ENCODE data around the gene RPS8.
A peak's percentile ranks its signal among the peaks of the same experiment; 100 is the strongest.

RPS8 gene

DNA sequence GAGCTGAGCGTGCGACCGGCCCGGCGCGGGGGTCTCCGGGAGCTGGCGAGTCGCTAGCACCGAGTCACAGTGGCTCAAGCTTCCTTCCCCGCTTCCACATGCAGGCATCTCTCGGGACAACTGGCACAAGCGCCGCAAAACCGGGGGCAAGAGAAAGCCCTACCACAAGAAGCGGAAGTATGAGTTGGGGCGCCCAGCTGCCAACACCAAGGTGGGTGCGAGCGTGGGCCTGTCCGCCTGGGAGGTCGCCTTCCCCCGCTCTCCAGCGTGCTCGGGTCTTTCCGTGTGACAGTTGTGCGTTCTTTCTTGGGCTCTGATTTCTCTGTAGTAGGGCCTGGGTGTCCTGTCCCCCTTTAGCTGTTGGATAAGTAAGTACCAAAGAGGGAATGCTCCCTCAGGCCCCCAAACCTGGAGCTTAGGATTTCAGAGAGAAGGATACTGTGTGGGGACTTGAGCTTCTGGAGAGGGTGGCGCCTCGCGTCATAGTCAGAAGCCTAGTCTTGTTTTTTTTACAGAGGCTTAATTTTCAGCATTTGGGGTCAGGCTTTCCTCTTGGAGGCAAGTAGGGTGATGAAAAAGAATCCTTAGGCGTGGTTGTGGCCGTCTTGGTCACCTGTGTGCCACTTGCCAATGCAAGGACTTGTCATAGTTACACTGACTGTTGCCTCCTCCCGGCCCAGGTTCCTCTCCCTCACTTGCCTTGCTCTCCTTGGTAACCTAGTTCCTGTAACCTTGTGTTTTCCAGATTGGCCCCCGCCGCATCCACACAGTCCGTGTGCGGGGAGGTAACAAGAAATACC is 790 bp downstream of the RPS8 start:
- H3K4me3 ChIP-seq (ENCODE audit: low read length) = peak overlapping the region; percentile 91
- DNase-seq (ENCODE audit: low read depth) = peak; percentile 17
- TF ChIP-seq, protein P1, sequence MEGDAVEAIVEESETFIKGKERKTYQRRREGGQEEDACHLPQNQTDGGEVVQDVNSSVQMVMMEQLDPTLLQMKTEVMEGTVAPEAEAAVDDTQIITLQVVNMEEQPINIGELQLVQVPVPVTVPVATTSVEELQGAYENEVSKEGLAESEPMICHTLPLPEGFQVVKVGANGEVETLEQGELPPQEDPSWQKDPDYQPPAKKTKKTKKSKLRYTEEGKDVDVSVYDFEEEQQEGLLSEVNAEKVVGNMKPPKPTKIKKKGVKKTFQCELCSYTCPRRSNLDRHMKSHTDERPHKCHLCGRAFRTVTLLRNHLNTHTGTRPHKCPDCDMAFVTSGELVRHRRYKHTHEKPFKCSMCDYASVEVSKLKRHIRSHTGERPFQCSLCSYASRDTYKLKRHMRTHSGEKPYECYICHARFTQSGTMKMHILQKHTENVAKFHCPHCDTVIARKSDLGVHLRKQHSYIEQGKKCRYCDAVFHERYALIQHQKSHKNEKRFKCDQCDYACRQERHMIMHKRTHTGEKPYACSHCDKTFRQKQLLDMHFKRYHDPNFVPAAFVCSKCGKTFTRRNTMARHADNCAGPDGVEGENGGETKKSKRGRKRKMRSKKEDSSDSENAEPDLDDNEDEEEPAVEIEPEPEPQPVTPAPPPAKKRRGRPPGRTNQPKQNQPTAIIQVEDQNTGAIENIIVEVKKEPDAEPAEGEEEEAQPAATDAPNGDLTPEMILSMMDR (conservative IDR thresholded peaks at IDR 0.05; ENCODE audit: low read length) = no peak

DNA sequence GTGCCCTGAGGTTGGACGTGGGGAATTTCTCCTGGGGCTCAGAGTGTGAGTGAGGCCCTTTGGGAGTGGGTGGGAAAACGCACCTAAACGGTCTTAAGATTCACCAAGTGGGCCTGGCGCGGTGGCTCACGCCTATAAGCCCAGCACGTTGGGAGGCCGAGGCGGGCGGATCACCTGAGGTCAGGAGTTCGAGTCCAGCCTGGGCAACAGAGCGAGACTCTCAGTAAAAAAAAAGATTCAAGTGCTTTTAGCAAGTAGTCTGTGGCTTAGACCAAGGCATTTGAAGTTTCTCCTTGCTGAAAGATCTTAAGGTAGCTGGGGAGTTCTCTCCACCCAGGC is 1.4 kb downstream of the RPS8 start:
- peak overlapping the region; percentile 91 for H3K4me3 ChIP-seq (ENCODE audit: low read length)
- no peak for DNase-seq (ENCODE audit: low read depth)
- TF ChIP-seq, protein P1 (conservative IDR thresholded peaks at IDR 0.05; ENCODE audit: low read length) = no peak

DNA sequence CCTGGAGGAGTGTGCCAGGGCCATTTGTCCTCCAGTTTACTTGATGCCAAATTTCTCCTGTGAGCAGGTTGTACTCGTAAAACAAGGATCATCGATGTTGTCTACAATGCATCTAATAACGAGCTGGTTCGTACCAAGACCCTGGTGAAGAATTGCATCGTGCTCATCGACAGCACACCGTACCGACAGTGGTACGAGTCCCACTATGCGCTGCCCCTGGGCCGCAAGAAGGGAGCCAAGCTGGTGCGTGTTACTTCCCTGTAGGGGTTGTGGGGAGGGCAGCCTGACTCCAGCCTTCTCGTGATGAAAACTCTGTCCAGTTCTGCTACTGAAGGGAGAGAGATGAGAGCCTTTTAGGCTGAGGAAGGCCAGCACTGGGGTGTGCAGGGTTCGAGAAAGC is 2.2 kb downstream of the RPS8 start:
- TF ChIP-seq, protein P1 (conservative IDR thresholded peaks at IDR 0.05; ENCODE audit: low read length) = no peak
- DNase-seq (ENCODE audit: low read depth) = no peak
- H3K4me3 ChIP-seq (ENCODE audit: low read length) = peak overlapping the region; percentile 91; the same call in 1 of the 2 replicates

DNA sequence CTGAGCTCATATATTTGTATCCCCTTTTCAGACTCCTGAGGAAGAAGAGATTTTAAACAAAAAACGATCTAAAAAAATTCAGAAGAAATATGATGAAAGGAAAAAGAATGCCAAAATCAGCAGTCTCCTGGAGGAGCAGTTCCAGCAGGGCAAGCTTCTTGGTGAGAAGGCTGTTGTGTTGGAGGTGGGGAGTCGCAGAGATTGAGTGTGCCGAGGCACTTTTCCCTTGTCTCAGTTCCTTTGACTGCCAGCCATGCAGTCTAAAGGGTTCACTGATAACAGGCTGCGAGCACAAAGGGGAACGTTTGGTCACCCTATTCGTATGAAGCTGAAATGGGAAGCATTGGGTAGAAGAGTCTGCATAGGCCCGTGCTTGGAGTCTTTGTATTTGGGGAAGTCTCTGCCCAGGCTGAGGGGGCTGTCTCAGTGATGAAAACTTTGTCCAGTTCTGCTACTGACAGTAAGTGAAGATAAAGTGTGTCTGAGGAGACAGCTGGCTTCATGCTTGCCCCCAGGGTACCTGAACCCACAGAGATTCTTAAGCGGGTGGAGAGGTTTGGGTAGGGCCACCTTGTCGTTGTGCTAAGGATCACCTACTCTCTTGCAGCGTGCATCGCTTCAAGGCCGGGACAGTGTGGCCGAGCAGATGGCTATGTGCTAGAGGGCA is 2.8 kb downstream of the RPS8 start:
- H3K4me3 ChIP-seq (ENCODE audit: low read length) = peak overlapping the region; percentile 20; the same call in 1 of the 2 replicates
- no peak for DNase-seq (ENCODE audit: low read depth)
- TF ChIP-seq, protein P1 (conservative IDR thresholded peaks at IDR 0.05; ENCODE audit: low read length) = no peak

DNA sequence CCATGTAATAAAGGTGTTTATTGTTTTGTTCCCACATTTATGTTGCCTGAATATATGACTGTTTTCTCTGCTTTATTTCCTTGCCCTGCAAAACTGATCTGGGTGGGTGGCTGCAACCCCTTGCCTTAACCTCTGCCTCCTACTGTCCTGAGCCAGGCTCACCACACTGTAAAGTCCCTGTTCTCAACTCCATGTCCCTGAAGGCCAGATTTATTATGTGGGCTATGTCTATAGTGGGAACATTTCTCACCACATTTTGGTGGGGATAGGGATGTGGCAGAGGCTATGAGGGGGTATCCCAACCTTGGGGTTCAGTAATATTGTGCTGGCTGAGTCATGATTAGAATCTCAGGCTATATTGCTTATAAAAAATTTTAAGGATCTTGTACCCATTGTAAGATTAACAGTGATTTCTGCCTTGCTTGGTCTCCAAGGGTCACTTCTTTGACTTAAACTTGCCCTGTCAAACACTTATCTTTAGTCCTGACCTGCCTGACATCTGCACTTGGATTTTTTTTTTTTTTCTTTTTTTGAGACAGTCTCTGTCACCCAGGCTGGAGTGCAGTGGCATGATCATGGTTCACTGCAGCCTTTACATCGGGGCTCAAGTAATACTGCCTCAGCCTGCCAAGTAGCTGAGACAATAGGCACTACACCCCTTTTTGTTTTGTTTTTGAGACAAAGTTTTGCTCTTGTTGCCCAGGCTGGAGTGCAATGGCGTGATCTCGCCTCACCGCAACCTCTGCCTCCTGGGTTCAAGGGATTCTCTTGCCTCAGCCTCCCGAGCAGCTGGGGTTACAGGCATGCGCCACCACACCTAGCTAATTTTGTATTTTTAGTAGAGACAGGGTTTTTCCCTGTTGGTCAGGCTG is 3.6 kb downstream of the RPS8 start:
- no peak for DNase-seq (ENCODE audit: low read depth)
- TF ChIP-seq, protein P1 (conservative IDR thresholded peaks at IDR 0.05; ENCODE audit: low read length) = no peak
- no peak overlapping the region for H3K4me3 ChIP-seq (ENCODE audit: low read length)

DNA sequence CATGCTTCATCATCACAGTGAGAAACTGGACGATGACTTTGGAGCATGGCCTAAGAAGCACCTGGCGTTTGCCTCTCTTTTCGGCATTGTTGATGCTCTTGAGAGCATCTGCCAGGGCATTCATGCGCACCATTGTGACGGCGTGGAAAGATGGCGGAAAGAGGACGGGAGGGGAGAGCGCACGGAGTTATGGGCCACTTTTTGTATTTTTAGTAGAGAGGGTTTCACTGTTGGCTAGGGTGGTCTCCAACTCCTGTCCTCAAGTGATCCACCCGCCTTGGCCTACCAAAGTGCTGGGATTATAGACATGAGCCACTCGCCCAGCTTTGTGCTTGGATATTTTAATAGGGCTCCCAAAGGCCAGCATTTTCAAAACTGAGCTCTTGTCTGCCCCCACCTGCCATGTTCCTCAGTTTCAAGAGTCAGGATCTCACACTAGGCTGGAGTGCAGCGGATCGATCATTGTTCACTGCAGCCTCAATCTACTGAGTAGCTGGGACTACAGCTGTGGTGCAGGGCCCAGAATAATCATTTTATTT is 5.3 kb downstream of the RPS8 start:
- DNase-seq (ENCODE audit: low read depth) = no peak
- H3K4me3 ChIP-seq (ENCODE audit: low read length) = no peak overlapping the region
- TF ChIP-seq, protein P1 (conservative IDR thresholded peaks at IDR 0.05; ENCODE audit: low read length) = no peak
